Left lung (tissue), 10 donors: ENCODE measurements around the gene CCN6. TPM values are rescaled to one million over a fixed set of nuclear protein-coding genes. Genes with fewer than 3 reads are reported as not detected.

Experiments
- ATAC-seq: fragments of 200-7000 bp; cut with Tn5 transposase; one replicate; pipeline ENCODE4 v1.9.1; 2020; ENCODE audit warnings: moderate library complexity
- DNase-seq, 4 donors: peaks; one replicate each; pipeline ENCODE4 v3.0.0-alpha.2; 2013 to 2020
- H3K27ac ChIP-seq, 2 donors: fragments of 200-600 bp; sonication (generic) in 1 of 2; one replicate each; pipeline versions ENCODE4 v1.5.0 to v1.8.0; 2020 to 2021
- H3K27me3 ChIP-seq, 2 donors: fragments of 200-600 bp; sonication (generic) in 1 of 2; one replicate each; pipeline versions ENCODE4 v1.5.0 to v1.8.0; 2020 to 2021
- H3K36me3 ChIP-seq, 2 donors: fragments of 200-600 bp; sonication (generic) in 1 of 2; one replicate each; pipeline versions ENCODE4 v1.5.0 to v1.8.0; 2020 to 2021
- H3K4me1 ChIP-seq, 2 donors: fragments of 200-600 bp; one replicate each; pipeline ENCODE4 v1.8.0; 2021
- H3K4me3 ChIP-seq, 2 donors: fragments of 200-600 bp; sonication (generic) in 1 of 2; one replicate each; pipeline versions ENCODE4 v1.5.0 to v1.8.0; 2020 to 2021; ENCODE audit warnings: mild to moderate bottlenecking in 1 of 2
- H3K9me3 ChIP-seq, 2 donors: fragments of 200-600 bp; sonication (generic) in 1 of 2; one replicate each; pipeline versions ENCODE4 v1.5.0 to v1.8.0; 2020 to 2021
- CTCF ChIP-seq, 2 donors: fragments of 200-600 bp; sonication (generic) in 1 of 2; IDR thresholded peaks; one replicate each; pipeline versions ENCODE4 v1.5.0 to v1.8.0; 2021; ENCODE audit warnings: antibody characterized with exemption in 2 of 2
- intact Hi-C, 2 donors: fragments of 100-400 bp; cut with DNase I; formaldehyde crosslinking; loops; one replicate each; pipeline versions ENCODE4 v1.11.2 to v1.14.2; 2022
- polyA plus RNA-seq, 6 donors: library from polyadenylated mRNA; unstranded; fragments of 120-200 nt; gene quantifications; one replicate each; pipeline ENCODE4 v1.2.1, GENCODE V29; 2013; ENCODE audit not compliant: insufficient read length in 6 of 6
- total RNA-seq, 2 donors: library from RNA; stranded (reverse); fragmentation: NEBNext Ultra II Directional; extraction: Animal tissue kit (Norgen Biotek cat#: 25700); gene quantifications; one replicate each; pipeline ENCODE4 v1.2.1, GENCODE V29; 2021
- donor health status: DM: no; HTN: yes; CAD: no.
- donor health status: DM: no; HTN: no; CAD: no.

CCN6 gene
- total and polyA plus RNA-seq, 8 donors, result 0.21 to 0.55 (median 0.37) TPM; not detected in 2

- TF ChIP-seq CTCF (IDR thresholded peaks at IDR 0.05), result no peak
- no peak overlapping the region for H3K4me3 ChIP-seq
- H3K9me3 ChIP-seq, result no peaks in the 10 kb centered on the region
- ATAC-seq, result peak; percentile 33
- no peaks in the 10 kb centered on the region for H3K4me1 ChIP-seq
- no peaks in the 10 kb centered on the region for H3K36me3 ChIP-seq
- H3K27me3 ChIP-seq, result no peaks in the 10 kb centered on the region
- DNase-seq, result no peak
- no peak overlapping the region for H3K27ac ChIP-seq
- intact Hi-C loops, result no loop called here
These were observed 38.2 kb upstream of the CCN6 start for GRCh38 chr6:112015725-112016124.

DNA sequence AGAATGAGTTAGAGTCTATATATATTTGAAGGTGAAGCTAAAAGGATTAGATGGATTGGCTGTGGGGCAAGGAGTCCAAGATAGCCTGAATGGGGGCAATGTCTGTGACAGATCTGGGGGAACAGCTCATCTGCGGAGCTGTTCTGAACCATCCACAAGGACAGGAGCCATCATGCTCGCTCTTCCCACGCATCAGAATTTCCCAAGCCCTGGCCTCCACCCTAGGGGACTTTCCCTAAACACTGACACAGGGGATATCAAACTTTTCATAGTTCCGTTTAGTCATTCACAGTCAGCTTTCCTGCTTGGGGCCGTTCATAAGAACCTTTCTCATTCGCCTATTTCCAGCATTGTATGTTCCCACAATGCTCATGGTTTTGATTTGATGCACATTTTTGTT is 37.6 kb upstream of the CCN6 start:
- intact Hi-C loops, result no loop called here
- no peak for DNase-seq
- Histone ChIP-seq H3K9me3 (no peaks in the 10 kb centered on the region), H3K27ac (no peak overlapping the region), H3K4me1 (no peaks in the 10 kb centered on the region), H3K27me3 (no peaks in the 10 kb centered on the region), H3K4me3 (no peak overlapping the region), H3K36me3 (no peaks in the 10 kb centered on the region)
- peak; percentile 26 for ATAC-seq
- TF ChIP-seq CTCF (IDR thresholded peaks at IDR 0.05), result no peak

DNA sequence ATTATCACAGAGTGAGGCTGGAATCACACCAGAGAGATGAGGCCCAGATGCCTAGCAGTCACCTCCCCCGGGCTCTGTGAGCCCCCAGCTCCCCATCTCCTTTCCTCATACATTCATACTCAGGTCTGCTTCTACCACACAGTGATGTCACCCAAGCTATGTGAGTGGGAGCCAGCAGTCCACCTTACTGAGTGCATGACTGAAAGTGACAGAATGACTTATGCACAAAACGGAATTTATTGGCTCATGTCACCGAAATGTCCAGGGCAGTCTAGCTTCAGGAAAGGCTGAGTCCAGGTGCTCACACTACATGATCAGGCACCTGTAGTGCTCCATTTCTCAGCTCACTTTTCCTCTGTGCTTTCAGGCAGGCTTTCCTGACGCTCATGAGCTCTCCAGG is 36.7 kb upstream of the CCN6 start:
- H3K4me3 ChIP-seq, result no peak overlapping the region
- H3K36me3 ChIP-seq, result no peaks in the 10 kb centered on the region
- no peaks in the 10 kb centered on the region for H3K27me3 ChIP-seq
- no peaks in the 10 kb centered on the region for H3K9me3 ChIP-seq
- no peak for TF ChIP-seq CTCF (IDR thresholded peaks at IDR 0.05)
- no peak for DNase-seq
- no peak for ATAC-seq
- no peak overlapping the region for H3K27ac ChIP-seq
- no peaks in the 10 kb centered on the region for H3K4me1 ChIP-seq
- intact Hi-C loops, result no loop called here

- Histone ChIP-seq H3K9me3 (no peaks in the 10 kb centered on the region), H3K36me3 (no peaks in the 10 kb centered on the region), H3K4me1 (no peaks in the 10 kb centered on the region), H3K4me3 (no peak overlapping the region), H3K27me3 (no peaks in the 10 kb centered on the region), H3K27ac (no peak overlapping the region)
- TF ChIP-seq CTCF (IDR thresholded peaks at IDR 0.05), result no peak
- no peak for ATAC-seq
- no peak for DNase-seq
- intact Hi-C loops, result no loop called here
These were observed 36.0 kb upstream of the CCN6 start for GRCh38 chr6:112017760-112018537.

- Histone ChIP-seq H3K9me3 (peaks cover 0 to 2% of the 10 kb centered on the region in 2 donors), H3K4me1 (no peaks in the 10 kb centered on the region), H3K4me3 (no peak overlapping the region), H3K27ac (no peak overlapping the region), H3K27me3 (no peaks in the 10 kb centered on the region), H3K36me3 (no peaks in the 10 kb centered on the region)
- intact Hi-C loops, result no loop called here
- DNase-seq (peak in 1 of 4 donors; percentile 67), ATAC-seq (no peak)
- no peak for TF ChIP-seq CTCF (IDR thresholded peaks at IDR 0.05)
These were observed 35.1 kb upstream of the CCN6 start for GRCh38 chr6:112018619-112019416.
